ENCODE data around the gene SCAF4. TPM values are rescaled to one million over a fixed set of nuclear protein-coding genes. Genes with fewer than 3 reads are reported as not detected.
"Not testable (repeated sequence)": the region's sequence is repeated elsewhere in the genome, so short reads cannot be mapped to it uniquely, and the experiment has no call there.

The SCAF4 gene, protein sequence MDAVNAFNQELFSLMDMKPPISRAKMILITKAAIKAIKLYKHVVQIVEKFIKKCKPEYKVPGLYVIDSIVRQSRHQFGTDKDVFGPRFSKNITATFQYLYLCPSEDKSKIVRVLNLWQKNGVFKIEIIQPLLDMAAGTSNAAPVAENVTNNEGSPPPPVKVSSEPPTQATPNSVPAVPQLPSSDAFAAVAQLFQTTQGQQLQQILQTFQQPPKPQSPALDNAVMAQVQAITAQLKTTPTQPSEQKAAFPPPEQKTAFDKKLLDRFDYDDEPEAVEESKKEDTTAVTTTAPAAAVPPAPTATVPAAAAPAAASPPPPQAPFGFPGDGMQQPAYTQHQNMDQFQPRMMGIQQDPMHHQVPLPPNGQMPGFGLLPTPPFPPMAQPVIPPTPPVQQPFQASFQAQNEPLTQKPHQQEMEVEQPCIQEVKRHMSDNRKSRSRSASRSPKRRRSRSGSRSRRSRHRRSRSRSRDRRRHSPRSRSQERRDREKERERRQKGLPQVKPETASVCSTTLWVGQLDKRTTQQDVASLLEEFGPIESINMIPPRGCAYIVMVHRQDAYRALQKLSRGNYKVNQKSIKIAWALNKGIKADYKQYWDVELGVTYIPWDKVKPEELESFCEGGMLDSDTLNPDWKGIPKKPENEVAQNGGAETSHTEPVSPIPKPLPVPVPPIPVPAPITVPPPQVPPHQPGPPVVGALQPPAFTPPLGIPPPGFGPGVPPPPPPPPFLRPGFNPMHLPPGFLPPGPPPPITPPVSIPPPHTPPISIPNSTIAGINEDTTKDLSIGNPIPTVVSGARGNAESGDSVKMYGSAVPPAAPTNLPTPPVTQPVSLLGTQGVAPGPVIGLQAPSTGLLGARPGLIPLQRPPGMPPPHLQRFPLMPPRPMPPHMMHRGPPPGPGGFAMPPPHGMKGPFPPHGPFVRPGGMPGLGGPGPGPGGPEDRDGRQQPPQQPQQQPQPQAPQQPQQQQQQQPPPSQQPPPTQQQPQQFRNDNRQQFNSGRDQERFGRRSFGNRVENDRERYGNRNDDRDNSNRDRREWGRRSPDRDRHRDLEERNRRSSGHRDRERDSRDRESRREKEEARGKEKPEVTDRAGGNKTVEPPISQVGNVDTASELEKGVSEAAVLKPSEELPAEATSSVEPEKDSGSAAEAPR
- total RNA-seq = 2.8 and 4.5 TPM in 2 replicates

DNA sequence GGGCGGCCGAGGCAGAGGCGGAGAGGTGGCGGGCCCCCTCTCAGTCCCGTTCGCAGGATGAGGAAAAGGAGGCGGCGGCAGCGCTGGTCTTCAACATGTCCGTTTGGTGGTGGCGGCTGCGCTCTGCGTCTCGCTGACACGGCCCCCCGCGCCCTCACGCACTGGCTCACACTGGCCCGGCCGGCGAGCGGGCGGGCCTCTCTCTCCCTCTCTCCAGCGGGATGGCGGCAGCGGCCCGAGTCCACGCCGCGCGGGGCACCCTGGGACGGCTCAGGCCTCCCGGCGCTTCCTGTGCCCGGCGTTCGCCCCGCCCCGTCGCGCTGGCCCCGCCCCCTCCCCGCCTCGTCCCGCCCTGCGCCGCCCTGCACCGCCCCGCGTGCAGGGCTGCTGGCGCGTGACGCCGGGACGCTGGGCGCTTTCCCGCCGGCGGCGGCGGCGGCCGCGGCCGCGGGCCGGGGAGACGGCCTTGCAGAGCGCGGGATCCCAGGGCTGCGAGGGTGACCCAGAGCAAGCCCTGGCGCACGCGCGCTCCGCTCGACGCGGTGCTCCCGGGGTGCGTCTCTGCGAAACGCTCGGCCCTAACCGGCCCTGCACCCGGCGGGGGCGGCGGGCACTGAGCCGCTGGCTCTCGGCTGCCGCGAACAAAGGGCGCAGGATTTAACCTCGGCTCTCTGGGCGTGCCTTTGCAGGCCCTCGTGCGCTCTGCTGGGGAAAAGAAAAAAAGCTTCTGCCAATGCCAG lies at the start of gene SCAF4:
SCAF4 (minus strand) TSS at position 262 of the 740 bp plus-strand sequence. CDS start 426 bp downstream, outside the sequence.
- peak; percentile 56 for DNase-seq (ENCODE audit: low read depth, low spot score)

DNA sequence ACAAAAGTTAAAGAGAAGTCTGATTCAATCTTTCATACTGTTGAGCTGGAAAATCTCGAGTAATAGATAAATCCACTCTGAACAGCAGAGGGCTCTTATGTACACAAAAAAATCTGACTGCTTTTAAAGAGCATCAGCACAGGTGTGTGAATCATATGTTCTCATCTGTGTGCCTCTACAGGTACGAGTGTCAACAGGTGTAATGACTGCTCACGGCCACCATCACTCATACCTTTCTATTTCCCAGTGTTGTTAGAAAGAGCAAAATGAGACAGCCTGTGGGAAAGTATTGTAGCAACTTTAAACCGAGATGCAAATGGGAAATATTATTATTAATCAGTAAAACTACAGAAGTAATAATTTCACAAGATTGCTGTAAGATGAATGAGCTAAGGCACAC lies 49.0 kb upstream of the SCAF4 start:
- DNase-seq (ENCODE audit: low read depth, low spot score) = no peak

DNA sequence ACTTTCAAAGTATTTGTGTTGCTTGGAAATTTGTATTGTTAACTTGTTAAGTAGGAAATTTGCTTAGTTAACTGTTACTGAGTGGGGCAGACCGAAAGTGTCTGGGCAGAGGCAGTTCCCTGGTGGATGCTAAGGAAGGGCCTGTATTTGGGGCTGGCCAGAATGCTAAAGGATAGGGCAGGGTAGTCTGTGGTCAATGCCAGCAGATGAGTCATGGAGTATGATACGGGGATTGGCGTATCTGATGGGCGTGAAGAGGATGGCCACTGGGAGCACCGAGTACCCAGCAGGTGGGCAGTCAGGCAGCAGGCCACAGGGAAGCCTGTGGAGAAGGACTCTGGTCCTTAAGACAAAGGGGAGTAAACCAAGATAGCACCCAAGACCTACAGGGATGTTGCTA lies 46.6 kb upstream of the SCAF4 start:
- DNase-seq (ENCODE audit: low read depth, low spot score) = no peak

DNA sequence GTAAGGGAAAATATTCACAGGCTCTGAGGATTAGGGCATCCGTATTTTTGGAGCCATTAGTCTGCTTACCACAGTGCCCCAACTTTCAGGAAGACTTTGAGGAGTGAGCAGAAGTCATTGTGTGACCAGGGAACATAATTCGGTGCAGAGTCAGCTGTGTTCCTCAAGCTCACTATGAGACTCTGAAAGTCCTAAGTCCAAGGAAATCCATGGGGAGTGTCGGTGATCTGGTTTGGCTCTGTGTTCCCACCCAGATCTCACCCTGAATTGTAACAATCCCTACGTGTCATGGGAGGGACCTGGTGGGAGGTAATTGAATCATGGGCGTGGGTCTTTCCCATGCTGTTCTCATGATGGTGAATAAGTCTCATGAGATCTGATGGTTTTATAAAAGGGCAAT lies 45.9 kb upstream of the SCAF4 start:
- no peak for DNase-seq (ENCODE audit: low read depth, low spot score)

DNA sequence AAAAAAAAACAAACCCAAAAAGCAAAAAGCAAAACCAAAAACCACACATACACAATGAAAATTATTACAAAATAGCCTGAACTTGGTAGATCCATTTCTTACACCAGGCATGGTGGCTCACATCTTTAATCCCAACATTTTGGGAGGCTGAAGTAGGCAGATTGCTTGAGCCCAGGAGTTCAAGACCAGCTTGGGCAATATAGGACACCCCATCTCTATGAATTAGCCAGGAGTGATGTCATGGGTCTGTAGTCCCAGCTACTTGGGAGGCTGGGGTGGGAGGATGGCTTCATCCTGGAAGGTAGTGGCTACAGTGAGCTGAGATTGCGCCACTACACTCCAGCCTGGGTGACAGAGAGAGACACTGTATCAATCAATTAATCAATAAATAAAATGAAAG lies 42.1 kb upstream of the SCAF4 start:
- no peak for DNase-seq (ENCODE audit: low read depth, low spot score)

DNA sequence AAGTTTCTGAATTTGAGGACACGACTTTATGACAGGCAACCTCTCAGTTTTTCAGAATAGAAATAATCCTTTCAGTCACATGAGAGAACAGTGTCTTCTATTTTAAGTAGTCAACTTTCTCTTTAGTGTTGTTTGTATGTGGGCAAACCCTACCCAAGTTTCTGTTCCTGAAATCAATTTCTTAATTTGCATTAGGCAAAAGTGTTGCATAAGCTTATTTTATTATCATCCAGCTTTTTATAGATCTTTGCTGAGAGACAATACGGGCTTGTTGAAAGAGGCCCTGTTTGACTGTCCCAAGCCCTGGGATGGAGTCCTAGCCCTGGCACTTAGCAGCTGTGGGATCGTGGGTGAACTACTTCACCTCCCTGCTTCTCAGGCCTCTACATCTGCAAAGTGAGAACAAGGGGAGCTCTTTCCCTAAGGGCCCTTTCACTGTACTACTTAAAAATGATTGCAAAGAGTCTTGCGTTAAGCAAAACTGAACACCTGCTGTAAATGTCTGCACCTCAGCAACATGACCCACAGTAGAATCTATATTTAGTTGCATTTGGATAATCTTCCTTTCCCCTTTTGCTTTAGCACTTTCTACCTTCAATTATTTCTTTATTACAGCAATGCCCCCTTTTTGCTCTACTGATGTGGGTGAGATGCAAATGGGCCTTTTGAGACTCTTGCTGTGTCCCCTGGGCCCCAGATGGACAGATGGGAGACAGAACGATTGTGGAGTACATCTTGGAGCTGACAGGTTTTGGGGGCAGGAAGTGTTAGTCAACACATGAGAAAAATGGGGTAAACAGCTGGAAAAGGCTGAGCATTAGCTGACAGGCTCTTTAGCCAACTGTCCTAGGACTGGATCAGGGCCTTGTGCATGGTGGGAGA lies 41.0 kb upstream of the SCAF4 start:
- no peak for DNase-seq (ENCODE audit: low read depth, low spot score)

DNA sequence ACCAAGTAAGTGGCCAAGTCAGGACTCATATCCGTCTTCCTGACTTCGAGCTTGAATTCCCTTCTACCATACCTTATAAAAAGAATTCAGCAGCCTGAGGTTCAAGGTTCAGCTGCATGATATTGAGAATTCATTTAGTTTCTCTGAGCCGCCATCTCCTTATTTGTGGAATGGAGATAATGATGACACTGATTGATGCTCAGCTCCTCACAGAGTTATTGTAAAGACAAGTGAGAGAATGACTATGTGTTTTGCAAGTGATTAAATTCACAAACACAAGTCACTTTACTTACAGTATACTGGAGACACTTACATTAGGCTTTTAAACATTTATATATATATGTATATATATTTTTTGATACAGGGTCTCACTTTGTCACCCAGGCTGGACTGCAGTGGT lies 39.8 kb upstream of the SCAF4 start:
- no peak for DNase-seq (ENCODE audit: low read depth, low spot score)

DNA sequence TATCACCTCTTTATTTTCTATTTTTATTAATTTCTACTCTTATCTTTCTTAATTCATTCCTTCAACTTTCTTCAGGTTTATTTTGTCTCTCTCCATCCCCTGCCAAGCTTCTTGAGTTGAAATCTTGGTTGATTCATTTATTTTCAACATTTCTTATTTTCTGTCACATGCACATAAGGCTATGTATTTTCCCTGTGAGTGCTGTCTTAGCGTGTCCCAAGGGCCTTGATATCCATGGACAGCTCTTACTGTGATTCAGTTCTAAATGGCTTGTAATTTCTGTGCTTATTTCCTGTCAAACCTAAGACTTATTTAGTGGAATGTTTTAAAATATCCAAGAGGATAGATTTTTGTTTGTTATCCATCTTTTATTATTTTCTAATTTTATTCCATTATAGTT lies 36.8 kb upstream of the SCAF4 start:
- no peak for DNase-seq (ENCODE audit: low read depth, low spot score)

DNA sequence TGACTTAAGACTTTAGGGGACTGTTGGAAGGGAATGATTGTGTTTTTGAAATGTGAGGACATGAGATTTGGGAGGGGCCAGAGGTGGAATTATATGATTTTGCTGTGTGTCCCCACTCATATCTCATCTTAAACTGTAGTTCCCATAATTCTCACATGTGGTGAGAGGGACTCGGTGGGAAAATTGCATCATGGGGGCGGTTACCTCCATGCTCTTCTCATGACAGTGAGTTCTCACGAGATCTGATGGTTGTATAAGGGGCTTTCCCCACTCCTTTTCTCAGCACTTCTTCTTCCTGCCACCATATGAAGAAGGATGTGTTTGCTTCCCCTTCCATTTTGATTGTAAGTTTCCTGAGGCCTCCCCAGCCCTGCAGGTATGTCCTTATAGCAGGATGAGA lies 35.0 kb upstream of the SCAF4 start:
- no peak for DNase-seq (ENCODE audit: low read depth, low spot score)

DNA sequence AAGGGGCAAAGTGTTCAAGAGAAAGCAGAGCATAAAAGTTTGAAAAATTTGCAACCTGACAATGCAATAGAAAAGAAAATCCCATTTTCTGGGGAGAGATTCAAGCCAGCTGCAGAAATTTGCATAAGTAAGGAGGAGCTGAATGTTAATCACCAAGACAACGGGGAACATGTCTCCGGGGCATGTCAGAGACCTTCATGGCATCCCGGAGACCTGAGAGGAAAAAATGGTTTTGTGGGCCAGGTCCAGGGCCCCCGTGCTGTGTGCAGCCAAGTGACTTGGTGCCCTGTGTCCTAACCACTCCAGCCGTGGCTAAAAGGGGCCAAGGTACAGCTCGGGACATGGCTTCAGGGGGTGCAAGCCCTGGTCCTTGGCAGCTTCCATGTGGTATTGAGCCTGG lies 33.9 kb upstream of the SCAF4 start:
- not testable (repeated sequence) for DNase-seq (ENCODE audit: low read depth, low spot score)

DNA sequence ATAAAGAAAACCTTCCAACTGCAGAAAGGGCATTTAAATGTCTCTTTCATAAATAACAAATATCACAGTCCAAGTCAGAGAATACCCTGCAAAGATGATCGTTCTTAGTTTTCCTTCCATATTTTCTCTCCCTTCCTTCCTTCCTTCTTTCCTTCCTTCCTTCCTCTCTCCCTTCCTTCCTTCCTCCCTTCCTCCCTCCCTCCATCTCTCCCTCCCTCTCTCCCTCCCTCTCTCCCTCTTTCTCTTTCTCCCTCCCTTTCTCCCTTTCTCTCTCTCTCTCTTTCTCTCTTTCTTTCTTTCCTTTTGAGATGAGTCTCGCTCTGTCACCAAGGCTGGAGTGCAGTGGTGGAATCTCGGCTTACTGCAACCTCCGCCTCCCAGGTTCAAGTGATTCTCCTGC lies 29.0 kb upstream of the SCAF4 start:
- no peak for DNase-seq (ENCODE audit: low read depth, low spot score)

DNA sequence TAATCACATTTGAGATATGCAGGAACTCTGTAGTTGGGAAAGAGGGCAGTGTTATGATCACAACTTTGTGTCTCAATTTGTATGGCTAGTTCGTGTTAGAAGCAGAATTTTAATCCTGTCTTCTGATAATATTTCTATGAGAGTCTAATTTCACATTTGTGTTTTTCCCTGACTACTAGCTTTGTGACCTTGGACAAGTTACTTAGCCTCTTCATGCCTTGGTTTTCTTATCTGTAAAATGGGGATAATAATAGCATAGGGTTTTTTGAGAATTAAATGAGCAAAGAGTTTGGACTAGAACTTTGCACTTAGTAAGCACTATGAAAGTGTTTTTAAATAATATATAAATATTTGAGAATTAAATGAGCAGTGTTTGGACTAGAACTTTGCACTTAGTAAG lies 24.9 kb upstream of the SCAF4 start:
- DNase-seq (ENCODE audit: low read depth, low spot score) = no peak

DNA sequence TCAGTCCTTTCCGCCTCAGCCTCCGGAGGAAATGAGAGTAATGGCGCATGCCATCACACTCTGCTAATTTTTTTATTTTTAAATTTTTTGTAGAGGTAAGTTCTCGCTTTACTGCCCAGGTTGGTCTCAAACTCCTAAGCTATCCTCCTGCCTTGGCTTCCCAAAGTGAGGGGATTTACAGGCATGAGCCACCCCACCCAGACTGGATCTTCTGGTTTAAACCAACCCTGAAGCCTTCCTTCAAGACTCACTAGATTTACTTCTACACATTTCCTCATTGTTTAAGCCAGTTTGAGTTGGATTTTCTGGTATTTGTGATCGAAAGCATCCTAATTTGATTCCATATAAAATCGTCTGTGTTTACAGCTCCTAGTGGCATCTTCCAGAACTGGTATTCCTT lies 23.1 kb upstream of the SCAF4 start:
- no peak for DNase-seq (ENCODE audit: low read depth, low spot score)

DNA sequence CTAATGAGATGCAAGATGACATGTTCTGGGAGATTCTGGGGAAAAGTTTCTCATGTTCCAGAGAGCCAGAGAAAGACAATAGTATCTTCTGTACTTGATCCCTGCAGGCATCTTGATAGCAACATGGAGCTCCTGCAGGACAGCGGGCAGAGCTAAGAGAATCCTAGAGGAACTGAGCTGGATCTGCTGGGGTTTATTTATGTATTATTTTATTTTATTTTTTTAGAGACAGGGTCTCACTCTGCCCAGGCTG lies 22.7 kb upstream of the SCAF4 start:
- no peak for DNase-seq (ENCODE audit: low read depth, low spot score)

DNA sequence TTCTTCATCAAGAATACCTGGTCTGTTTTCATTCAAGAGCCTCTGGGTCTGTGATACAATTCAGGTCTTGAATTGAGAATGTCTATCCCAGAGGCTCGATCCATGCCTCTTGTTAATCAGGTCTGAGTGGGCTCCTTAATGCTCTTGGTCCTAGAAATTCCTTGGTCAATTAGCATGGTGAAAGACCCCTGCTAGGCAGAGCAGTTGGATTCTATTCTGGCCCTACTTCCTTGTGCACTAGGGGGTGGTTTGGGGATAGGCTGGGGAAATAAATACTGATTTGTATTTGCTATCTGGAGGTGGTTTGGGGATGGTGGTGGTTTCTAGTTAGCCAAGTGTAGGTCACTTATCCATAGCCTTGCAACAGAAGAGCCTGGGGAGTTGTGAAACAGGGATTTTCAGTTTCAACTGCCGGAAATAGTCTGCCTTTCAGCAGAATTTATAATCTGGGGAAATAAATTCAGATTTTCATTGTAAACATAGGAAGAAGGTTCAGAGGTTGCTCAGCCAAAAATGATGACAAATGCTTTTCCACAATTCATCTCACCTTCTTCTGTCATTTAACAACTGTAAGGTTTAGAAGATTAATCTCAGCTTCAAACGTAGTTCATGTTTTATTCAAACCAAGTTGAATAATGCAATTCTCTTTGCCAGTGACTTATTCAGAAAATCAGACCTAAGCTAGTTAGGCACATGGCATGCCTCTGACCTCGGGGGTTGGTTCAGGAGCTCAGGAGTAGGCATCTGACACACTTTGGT lies 22.2 kb upstream of the SCAF4 start:
- DNase-seq (ENCODE audit: low read depth, low spot score) = no peak

DNA sequence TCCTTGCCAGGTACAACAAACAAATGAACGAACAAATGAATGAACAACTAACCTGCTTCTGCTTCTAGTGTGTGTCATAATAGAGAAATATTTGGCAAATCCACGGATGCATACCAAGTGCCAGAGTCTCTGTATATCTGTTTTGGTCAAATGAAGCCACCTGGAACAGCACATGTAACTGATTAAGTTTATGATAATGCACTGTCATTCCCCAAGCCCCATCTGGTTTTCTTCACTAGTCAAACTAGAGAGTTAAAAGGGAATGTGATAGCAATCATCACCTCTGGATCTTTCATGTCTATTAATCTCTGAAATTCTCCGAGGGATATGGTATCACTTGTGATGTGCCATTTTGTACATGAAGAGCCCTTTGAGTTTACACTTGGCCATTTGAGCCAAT lies 21.0 kb upstream of the SCAF4 start:
- DNase-seq (ENCODE audit: low read depth, low spot score) = no peak

DNA sequence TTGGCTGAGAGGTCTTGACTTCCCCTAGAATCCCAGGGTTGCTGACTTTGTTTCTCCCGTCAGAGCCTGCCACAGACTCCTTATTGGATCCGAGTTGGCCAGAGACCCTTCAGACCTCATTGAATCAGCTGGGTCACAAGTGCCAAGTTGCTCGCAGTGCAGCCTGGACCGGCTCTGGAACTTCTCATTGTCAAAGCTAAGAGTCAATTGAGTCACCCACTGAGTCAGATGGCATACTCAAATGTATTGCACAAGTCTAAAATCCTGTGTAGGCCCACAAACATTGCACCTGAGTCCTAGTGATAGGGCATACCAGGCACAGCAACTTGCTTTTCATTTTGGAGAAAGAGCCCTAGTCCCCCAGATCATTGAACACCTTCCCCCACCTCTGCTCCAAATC lies 20.4 kb upstream of the SCAF4 start:
- DNase-seq (ENCODE audit: low read depth, low spot score) = no peak

DNA sequence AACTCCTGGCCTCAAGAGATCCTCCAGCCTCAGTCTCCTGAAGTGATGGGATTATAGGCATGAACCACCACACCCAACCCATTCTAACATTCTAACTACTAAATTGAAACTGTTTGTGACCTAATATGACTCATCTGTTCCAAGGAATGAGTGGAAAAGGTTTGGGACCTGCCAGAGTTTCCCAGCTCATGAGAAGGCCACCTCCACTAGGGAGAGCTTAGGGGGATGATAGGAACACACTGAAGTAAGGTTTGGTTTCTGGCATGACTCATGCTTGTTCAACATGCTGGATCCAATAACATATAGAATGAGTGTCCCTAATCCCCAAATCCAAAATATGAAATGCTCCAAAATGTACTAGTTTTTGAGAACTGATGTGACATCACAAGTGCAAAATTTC lies 18.9 kb upstream of the SCAF4 start:
- DNase-seq (ENCODE audit: low read depth, low spot score) = no peak

DNA sequence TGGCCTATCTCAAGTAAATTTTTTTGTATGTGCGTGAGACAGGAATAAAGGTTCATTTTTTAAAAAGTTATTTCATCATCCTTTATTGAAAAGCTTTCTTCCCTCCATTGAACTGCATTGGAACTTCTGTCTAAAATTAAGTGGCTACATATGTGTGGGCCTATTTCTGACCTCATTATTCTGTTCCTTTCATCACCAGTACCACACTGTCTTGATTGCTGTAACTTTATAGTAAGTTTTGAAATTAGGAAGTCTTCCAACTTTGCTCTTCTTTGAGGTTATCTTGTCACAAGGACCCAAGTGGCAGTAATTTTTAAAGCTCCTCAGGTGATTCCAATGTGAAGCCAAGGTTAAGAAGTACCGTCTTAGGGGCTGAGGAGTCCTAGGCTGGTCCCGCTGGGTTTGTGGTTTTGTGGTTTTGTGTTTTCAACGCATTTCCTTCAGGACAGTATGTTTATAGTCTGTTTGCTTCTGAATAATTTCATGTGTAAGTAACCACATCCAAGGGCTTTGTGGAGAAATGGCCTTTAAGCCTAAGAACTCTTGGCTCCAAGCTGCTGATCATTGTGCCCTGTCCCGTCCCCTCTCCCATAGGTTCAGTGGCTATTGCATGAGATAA lies 12.4 kb upstream of the SCAF4 start:
- DNase-seq (ENCODE audit: low read depth, low spot score) = no peak

DNA sequence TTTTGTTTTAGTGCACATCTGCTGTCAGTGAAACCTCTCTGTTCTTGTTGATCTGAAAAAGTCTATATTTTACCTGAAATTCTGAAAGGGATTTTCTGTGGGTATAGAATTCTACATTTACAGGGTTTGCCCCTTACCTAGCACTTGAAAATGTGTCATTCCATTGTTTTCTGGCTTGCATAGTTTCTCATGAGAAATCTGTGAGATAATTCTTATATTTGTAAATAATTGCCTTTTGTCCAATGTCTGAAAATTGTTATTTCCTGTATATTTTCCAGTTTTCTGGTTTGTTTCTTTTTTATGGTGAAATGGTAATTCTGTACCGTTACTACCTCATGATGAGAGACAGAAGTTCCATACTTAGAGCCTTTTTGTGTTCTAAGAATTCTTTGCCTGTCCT lies 11.8 kb upstream of the SCAF4 start:
- no peak for DNase-seq (ENCODE audit: low read depth, low spot score)
